GM23338 (cell line): ENCODE measurements around the gene CCR7. TPM values are rescaled to one million over a fixed set of nuclear protein-coding genes. Genes with fewer than 3 reads are reported as not detected.

ENCODE experiments used
- ATAC-seq: fragments of 200-7000 bp; cut with Tn5 transposase; 3 replicates; pipeline ENCODE4 v1.9.1; 2020
- DNase-seq: peaks from one replicate; pipeline ENCODE4 v3.0.0-alpha.2; 2015; ENCODE audit warnings: low spot score
- H2AFZ ChIP-seq: fragments of 200-600 bp; sonication (generic); 2 replicates; pipeline ENCODE4 v1.8.0; 2016; ENCODE audit warnings: antibody characterized with exemption, mild to moderate bottlenecking, moderate library complexity
- H3F3A ChIP-seq: fragments of 200-600 bp; sonication (generic); replicated peaks from 2 replicates; pipeline ENCODE4 v1.8.0; 2017; ENCODE audit warnings: antibody characterized with exemption, mixed run types, low read depth
- H3K27ac ChIP-seq: fragments of 200-600 bp; sonication (generic); 2 replicates; pipeline ENCODE4 v1.6.1; 2016; ENCODE audit warnings: low read depth
- H3K27me3 ChIP-seq: fragments of 200-600 bp; sonication (generic); 2 replicates; pipeline ENCODE4 v1.8.0; 2016; ENCODE audit warnings: mild to moderate bottlenecking, mixed run types, moderate library complexity; ENCODE audit not compliant: insufficient read depth
- H3K36me3 ChIP-seq: fragments of 200-600 bp; sonication (generic); 2 replicates; pipeline ENCODE4 v1.8.0; 2016; ENCODE audit warnings: mild to moderate bottlenecking; ENCODE audit not compliant: insufficient read depth
- H3K4me1 ChIP-seq: fragments of 200-600 bp; sonication (generic); 2 replicates; pipeline ENCODE4 v1.8.0; 2016; ENCODE audit warnings: mild to moderate bottlenecking, moderate library complexity; ENCODE audit not compliant: insufficient read depth
- H3K4me2 ChIP-seq: fragments of 200-600 bp; sonication (generic); 2 replicates; pipeline ENCODE4 v1.7.1; 2017; ENCODE audit warnings: mixed run types
- H3K4me3 ChIP-seq: fragments of 200-600 bp; sonication (generic); 2 replicates; pipeline ENCODE4 v1.6.1; 2016; ENCODE audit warnings: mixed run types
- H3K79me2 ChIP-seq: fragments of 200-600 bp; sonication (generic); replicated peaks from 2 replicates; pipeline ENCODE4 v1.8.0; 2017; ENCODE audit warnings: mild to moderate bottlenecking; ENCODE audit not compliant: insufficient read depth
- H3K9me2 ChIP-seq: fragments of 200-600 bp; sonication (generic); 2 replicates; pipeline ENCODE4 v1.8.0; 2017; ENCODE audit not compliant: insufficient read depth
- H4K20me1 ChIP-seq: fragments of 200-600 bp; sonication (generic); replicated peaks from 2 replicates; pipeline ENCODE4 v1.8.0; 2017; ENCODE audit warnings: mild to moderate bottlenecking; ENCODE audit not compliant: insufficient read depth
- H3K27ac Mint-ChIP-seq: 2 replicates; pipeline ENCODE4 v1.8.0; 2020; ENCODE audit warnings: inconsistent platforms, mild to moderate bottlenecking, moderate library complexity, mixed read lengths
- H3K27me3 Mint-ChIP-seq: 3 replicates; pipeline ENCODE4 v1.8.0; 2022; ENCODE audit warnings: low read depth, mild to moderate bottlenecking, moderate library complexity, mixed read lengths, inconsistent platforms; ENCODE audit not compliant: insufficient read depth, poor library complexity
- H3K36me3 Mint-ChIP-seq: 3 replicates; pipeline ENCODE4 v1.8.0; 2021; ENCODE audit warnings: low read depth, mild to moderate bottlenecking, inconsistent platforms, moderate library complexity, mixed read lengths
- H3K4me1 Mint-ChIP-seq: 3 replicates; pipeline ENCODE4 v1.8.0; 2020; ENCODE audit warnings: mild to moderate bottlenecking, inconsistent platforms, mixed read lengths
- H3K4me3 Mint-ChIP-seq: 3 replicates; pipeline ENCODE4 v1.8.0; 2021; ENCODE audit warnings: moderate library complexity, mild to moderate bottlenecking, inconsistent platforms, mixed read lengths
- H3K9me3 Mint-ChIP-seq: 3 replicates; pipeline ENCODE4 v1.8.0; 2020; ENCODE audit warnings: moderate library complexity, mild to moderate bottlenecking, inconsistent platforms, mixed read lengths
- CREB1 ChIP-seq: fragments of 250-450 bp; sonication (Bioruptor Pico); IDR thresholded peaks from 2 replicates; pipeline ENCODE4 v1.5.0; 2020; ENCODE audit warnings: low read depth, mild to moderate bottlenecking, moderate library complexity
- EZH2 ChIP-seq: fragments of 200-600 bp; sonication (generic); IDR thresholded peaks from one replicate; pipeline ENCODE4 v1.8.0; 2017; ENCODE audit warnings: antibody characterized with exemption, mild to moderate bottlenecking, low read depth; ENCODE audit not compliant: unreplicated experiment
- EZH2phosphoT487 ChIP-seq: fragments of 200-600 bp; sonication (generic); IDR thresholded peaks from one replicate; pipeline ENCODE4 v1.8.1; 2018; ENCODE audit warnings: antibody characterized with exemption; ENCODE audit not compliant: unreplicated experiment
- JUNB ChIP-seq: IDR thresholded peaks from one replicate; pipeline ENCODE4 v1.6.1; 2016; ENCODE audit warnings: antibody characterized with exemption; ENCODE audit not compliant: unreplicated experiment
- STAT1 ChIP-seq: IDR thresholded peaks from one replicate; pipeline ENCODE4 v1.6.1; 2016; ENCODE audit warnings: antibody characterized with exemption; ENCODE audit not compliant: unreplicated experiment
- polyA plus RNA-seq: library from polyadenylated mRNA; unstranded; fragments of >200 nt; fragmentation: Nextera tagmentation; extraction: Ambion mirVana; gene quantifications from 2 replicates; pipeline ENCODE4 v1.2.1, GENCODE V29; 2016
- total RNA-seq: library from RNA; depleted of rRNA; stranded (reverse); fragments of >200 nt; shearing (Covaris generic); gene quantifications from 2 replicates; pipeline ENCODE4 v1.2.3, GENCODE V29; 2014
- TF ChIP-seq, protein P1 (sequence below): fragments of 250-450 bp; sonication (Bioruptor Pico); IDR thresholded peaks from 2 replicates; pipeline ENCODE4 v1.5.0; 2020; ENCODE audit warnings: mild to moderate bottlenecking, moderate library complexity
- TF ChIP-seq, protein P2 (sequence below), 2 experiments: fragments of 200-600 bp in 1 of 2; sonication (generic) in 1 of 2; conservative IDR thresholded peaks; 2 replicates each; pipeline versions ENCODE4 v1.5.1 to v1.6.1; 2016 to 2017; ENCODE audit warnings: antibody characterized with exemption in 2 of 2, low read depth in 2 of 2, mild to moderate bottlenecking in 2 of 2, moderate library complexity in 1 of 2

The CCR7 gene
- total and polyA plus RNA-seq, 2 experiments from 2014 or later = 0.37 to 0.59 TPM

DNA sequence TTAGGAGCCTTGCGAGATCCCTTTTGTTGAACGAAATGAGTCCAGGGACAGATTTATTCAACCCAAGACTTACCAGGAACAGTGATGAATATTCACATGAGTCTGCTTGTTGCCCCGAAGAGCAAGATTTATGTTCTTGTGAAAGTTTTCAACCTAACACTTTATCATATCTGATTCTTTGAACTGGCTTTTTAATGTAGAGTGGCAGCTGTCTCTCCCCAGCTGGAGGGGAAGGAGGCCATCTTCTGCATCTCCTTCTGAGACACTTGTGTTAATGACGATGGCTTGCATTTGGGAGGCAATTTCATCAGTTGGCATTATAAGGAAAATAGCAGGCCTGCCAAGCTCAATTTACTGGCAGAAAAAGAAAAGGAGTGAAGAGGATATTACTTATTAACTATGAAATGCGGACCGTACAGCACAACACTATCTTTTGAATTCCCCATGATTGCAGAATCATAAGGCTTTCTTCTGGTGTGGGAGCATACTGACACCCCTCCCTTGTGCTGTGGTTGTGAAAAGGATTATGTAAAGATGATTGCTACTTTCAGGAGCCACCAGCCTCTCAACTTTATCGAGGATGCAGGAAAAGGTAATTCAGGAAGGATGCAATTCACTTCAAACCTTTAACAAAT lies 46.7 kb upstream of the CCR7 start (continued):
- TF ChIP-seq, protein P1, sequence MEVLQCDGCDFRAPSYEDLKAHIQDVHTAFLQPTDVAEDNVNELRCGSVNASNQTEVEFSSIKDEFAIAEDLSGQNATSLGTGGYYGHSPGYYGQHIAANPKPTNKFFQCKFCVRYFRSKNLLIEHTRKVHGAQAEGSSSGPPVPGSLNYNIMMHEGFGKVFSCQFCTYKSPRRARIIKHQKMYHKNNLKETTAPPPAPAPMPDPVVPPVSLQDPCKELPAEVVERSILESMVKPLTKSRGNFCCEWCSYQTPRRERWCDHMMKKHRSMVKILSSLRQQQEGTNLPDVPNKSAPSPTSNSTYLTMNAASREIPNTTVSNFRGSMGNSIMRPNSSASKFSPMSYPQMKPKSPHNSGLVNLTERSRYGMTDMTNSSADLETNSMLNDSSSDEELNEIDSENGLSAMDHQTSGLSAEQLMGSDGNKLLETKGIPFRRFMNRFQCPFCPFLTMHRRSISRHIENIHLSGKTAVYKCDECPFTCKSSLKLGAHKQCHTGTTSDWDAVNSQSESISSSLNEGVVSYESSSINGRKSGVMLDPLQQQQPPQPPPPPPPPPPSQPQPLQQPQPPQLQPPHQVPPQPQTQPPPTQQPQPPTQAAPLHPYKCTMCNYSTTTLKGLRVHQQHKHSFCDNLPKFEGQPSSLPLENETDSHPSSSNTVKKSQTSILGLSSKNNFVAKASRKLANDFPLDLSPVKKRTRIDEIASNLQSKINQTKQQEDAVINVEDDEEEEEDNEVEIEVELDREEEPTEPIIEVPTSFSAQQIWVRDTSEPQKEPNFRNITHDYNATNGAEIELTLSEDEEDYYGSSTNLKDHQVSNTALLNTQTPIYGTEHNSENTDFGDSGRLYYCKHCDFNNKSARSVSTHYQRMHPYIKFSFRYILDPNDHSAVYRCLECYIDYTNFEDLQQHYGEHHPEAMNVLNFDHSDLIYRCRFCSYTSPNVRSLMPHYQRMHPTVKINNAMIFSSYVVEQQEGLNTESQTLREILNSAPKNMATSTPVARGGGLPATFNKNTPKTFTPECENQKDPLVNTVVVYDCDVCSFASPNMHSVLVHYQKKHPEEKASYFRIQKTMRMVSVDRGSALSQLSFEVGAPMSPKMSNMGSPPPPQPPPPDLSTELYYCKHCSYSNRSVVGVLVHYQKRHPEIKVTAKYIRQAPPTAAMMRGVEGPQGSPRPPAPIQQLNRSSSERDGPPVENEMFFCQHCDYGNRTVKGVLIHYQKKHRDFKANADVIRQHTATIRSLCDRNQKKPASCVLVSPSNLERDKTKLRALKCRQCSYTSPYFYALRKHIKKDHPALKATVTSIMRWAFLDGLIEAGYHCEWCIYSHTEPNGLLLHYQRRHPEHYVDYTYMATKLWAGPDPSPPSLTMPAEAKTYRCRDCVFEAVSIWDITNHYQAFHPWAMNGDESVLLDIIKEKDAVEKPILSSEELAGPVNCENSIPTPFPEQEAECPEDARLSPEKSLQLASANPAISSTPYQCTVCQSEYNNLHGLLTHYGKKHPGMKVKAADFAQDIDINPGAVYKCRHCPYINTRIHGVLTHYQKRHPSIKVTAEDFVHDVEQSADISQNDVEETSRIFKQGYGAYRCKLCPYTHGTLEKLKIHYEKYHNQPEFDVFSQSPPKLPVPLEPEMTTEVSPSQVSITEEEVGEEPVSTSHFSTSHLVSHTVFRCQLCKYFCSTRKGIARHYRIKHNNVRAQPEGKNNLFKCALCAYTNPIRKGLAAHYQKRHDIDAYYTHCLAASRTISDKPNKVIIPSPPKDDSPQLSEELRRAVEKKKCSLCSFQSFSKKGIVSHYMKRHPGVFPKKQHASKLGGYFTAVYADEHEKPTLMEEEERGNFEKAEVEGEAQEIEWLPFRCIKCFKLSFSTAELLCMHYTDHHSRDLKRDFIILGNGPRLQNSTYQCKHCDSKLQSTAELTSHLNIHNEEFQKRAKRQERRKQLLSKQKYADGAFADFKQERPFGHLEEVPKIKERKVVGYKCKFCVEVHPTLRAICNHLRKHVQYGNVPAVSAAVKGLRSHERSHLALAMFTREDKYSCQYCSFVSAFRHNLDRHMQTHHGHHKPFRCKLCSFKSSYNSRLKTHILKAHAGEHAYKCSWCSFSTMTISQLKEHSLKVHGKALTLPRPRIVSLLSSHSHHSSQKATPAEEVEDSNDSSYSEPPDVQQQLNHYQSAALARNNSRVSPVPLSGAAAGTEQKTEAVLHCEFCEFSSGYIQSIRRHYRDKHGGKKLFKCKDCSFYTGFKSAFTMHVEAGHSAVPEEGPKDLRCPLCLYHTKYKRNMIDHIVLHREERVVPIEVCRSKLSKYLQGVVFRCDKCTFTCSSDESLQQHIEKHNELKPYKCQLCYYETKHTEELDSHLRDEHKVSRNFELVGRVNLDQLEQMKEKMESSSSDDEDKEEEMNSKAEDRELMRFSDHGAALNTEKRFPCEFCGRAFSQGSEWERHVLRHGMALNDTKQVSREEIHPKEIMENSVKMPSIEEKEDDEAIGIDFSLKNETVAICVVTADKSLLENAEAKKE (CRISPR knock-in tag) = no peak
- TF ChIP-seq JUNB = no peak
- TF ChIP-seq EZH2 = no peak
- TF ChIP-seq, protein P2, sequence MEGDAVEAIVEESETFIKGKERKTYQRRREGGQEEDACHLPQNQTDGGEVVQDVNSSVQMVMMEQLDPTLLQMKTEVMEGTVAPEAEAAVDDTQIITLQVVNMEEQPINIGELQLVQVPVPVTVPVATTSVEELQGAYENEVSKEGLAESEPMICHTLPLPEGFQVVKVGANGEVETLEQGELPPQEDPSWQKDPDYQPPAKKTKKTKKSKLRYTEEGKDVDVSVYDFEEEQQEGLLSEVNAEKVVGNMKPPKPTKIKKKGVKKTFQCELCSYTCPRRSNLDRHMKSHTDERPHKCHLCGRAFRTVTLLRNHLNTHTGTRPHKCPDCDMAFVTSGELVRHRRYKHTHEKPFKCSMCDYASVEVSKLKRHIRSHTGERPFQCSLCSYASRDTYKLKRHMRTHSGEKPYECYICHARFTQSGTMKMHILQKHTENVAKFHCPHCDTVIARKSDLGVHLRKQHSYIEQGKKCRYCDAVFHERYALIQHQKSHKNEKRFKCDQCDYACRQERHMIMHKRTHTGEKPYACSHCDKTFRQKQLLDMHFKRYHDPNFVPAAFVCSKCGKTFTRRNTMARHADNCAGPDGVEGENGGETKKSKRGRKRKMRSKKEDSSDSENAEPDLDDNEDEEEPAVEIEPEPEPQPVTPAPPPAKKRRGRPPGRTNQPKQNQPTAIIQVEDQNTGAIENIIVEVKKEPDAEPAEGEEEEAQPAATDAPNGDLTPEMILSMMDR (conservative IDR thresholded peaks at IDR 0.05; ENCODE audit: low read depth in 2 of 2) = no peak
- TF ChIP-seq CREB1 (CRISPR knock-in tag) = no peak
- TF ChIP-seq EZH2phosphoT487 = no peak

- Histone ChIP-seq H3K36me3 (no peaks in the 10 kb centered on the region), H3K9me2 (no peaks in the 10 kb centered on the region), H3K27me3 (no peaks in the 10 kb centered on the region), H4K20me1 (no peaks in the 10 kb centered on the region), H2AFZ (no peak overlapping the region), H3K4me3 (no peak overlapping the region), H3K4me1 (peaks cover 7% of the 10 kb centered on the region), H3K4me2 (no peak overlapping the region), H3K27ac (no peak overlapping the region), H3K79me2 (no peaks in the 10 kb centered on the region), H3F3A (no peaks in the 10 kb centered on the region)
- Mint-ChIP-seq H3K4me1 (peaks cover 21% of the 10 kb centered on the region), H3K27me3 (peaks cover 2% of the 10 kb centered on the region), H3K4me3 (no peak overlapping the region), H3K27ac (no peak overlapping the region), H3K36me3 (no peaks in the 10 kb centered on the region), H3K9me3 (no peaks in the 10 kb centered on the region; the same call in 2 of the 3 replicates)
- TF ChIP-seq STAT1 = no peak
- DNase-seq = no peak
- no peak for ATAC-seq
Measured at GRCh38 chr17:40610359-40610758, 45.1 kb upstream of the CCR7 start.
